Measurements from ENCODE around the gene STARD9. TPM values are rescaled to one million over a fixed set of nuclear protein-coding genes. Genes with fewer than 3 reads are reported as not detected.
A peak's percentile ranks its signal among the peaks of the same experiment; 100 is the strongest.

Gene STARD9
- total and polyA plus RNA-seq, 9 of the 15 experiments (the other 6 are each of a cell fraction or from before 2014, with no cell fraction given): 0.45 to 6.0 (median 3.6) TPM

- TF ChIP-seq CEBPZ (IDR thresholded peaks at IDR 0.05; ENCODE audit: borderline replicate concordance, low read depth, low read length) (no peak), ZNF23 (CRISPR knock-in tag; IDR thresholded peaks at IDR 0.05) (no peak)
Measured at GRCh38 chr15:42581272-42581730, 5.9 kb downstream of the STARD9 start (continued).

- WGBS (ENCODE audit: insufficient coverage, low coverage, missing lambda C conversion rate): 62% methylated on average over 8 of the region's 8 CpGs
- no peak for FAIRE-seq
- Histone ChIP-seq H4K20me1 (replicated peaks; ENCODE audit: control insufficient read depth, insufficient read depth, low read length) (peaks cover 5% of the 10 kb centered on the region; the same call in 1 of the 2 replicates), H3K36me3 (ENCODE audit: control insufficient read depth, insufficient read depth, low read length) (no peaks in the 10 kb centered on the region), H3K27ac (ENCODE audit: extremely low read depth, low read depth, low read length) (no peak overlapping the region), H3K79me2 (ENCODE audit: control insufficient read depth, insufficient read depth, low read length) (peaks cover under 1% of the 10 kb centered on the region; the same call in 1 of the 3 replicates), H3K27me3 (ENCODE audit: control insufficient read depth in 2 of 2, insufficient read depth in 2 of 2, low read length in 2 of 2) (no peaks in the 10 kb centered on the region), H3K4me1 (replicated peaks in 1 of 2; ENCODE audit: control insufficient read depth in 2 of 2, insufficient read depth in 2 of 2, low read length in 2 of 2) (peaks cover 16 to 24% of the 10 kb centered on the region in 2 experiments), H3K9me3 (replicated peaks; ENCODE audit: control insufficient read depth, insufficient read depth, low read depth, low read length) (no peaks in the 10 kb centered on the region), H3K9me1 (ENCODE audit: control insufficient read depth, insufficient read depth, low read length) (no peaks in the 10 kb centered on the region), H2AFZ (ENCODE audit: low read depth, low read length) (no peak overlapping the region), H3K9ac (ENCODE audit: insufficient read depth in 1 of 2, low read depth in 2 of 2, low read length in 2 of 2) (no peak overlapping the region), H3K4me3 (no peak overlapping the region), H3K4me2 (ENCODE audit: insufficient read depth, low read length) (no peak overlapping the region)
- ATAC-seq: no peak; the same call in 2 of the 3 replicates
- intact Hi-C loops (cut with micrococcal nuclease) (loop anchor here (10.0 kb wide), 1 partner anchor 78 kb away; no protein-coding TSS in a partner anchor), in situ Hi-C loops (cut with MboI) (no loop called here)
- BruUV-seq (replicated peaks): no TSS peak
- POLR2A ChIA-PET: interaction anchor here (0.6 to 5.6 kb wide), 12 partner anchors 8 to 729 kb away, joined by 3 to 35 read pairs (median 3); partner anchors contain the start of genes EHD4, SNAP23 and STARD9
- DNase-seq (ENCODE audit: extremely low read depth in 1 of 4, low spot score in 3 of 4): peak in 1 of 4 experiments; percentile 37
- CTCF ChIA-PET (ENCODE audit: low intra/inter-chr PET ratio): no interaction called here
- TF ChIP-seq HIVEP1 (CRISPR knock-in tag; IDR thresholded peaks at IDR 0.05): no peak
- 0 out of 2 replicates have a peak, but pooled peaks have one; percentile 29 for TF ChIP-seq MECOM (CRISPR knock-in tag; IDR thresholded peaks at IDR 0.05)
- 0 out of 2 replicates have a peak, but pooled peaks have one; percentile 10 for TF ChIP-seq CTBP1 (IDR thresholded peaks at IDR 0.05; ENCODE audit: borderline replicate concordance)
- peak; percentile 79 for TF ChIP-seq PKNOX1 (IDR thresholded peaks at IDR 0.05)
Measured at GRCh38 chr15:42582569-42583375, 7.4 kb downstream of the STARD9 start.
